Measurements from ENCODE around the gene PAQR6. TPM values are rescaled to one million over a fixed set of nuclear protein-coding genes. Genes with fewer than 3 reads are reported as not detected.

Gene PAQR6
- total and polyA plus RNA-seq, 10 of the 15 experiments (the other 5 are each of a cell fraction or from before 2014, with no cell fraction given) = 0.42 to 4.5 (median 1.3) TPM

- TF ChIP-seq BCLAF1 (IDR thresholded peaks at IDR 0.05) (no peak), SMC3 (IDR thresholded peaks at IDR 0.05; ENCODE audit: borderline replicate concordance, low read length) (no peak), TARDBP (IDR thresholded peaks at IDR 0.05; ENCODE audit: borderline replicate concordance) (no peak)
Observed at GRCh38 chr1:156238248-156238647, 9.6 kb downstream of the PAQR6 start (continued).

DNA sequence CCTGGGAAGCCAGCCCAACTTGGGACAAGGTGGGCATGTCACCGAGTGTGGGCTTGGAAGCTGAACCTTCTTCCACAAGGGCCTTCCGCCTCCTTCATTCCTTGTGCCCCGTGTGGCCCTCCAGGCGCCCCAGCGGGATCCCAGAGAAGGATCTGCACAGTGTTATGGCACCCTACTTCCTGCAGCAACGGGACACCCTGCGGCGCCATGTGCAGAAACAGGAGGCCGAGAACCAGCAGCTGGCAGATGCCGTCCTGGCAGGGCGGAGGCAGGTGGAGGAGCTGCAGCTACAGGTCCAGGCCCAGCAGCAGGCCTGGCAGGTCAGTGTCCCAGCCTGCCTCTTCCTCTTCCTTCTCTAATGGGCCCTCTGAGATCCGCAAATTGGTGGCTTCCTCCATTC lies 11.7 kb downstream of the PAQR6 start:
- Histone ChIP-seq H3K9ac (ENCODE audit: control insufficient read depth, insufficient read depth, low read length) (no peak overlapping the region), H3K4me3 (no peak overlapping the region), H3K79me2 (ENCODE audit: control insufficient read depth, insufficient read depth, low read length) (no peaks in the 10 kb centered on the region), H3K36me3 (ENCODE audit: control insufficient read depth in 2 of 2, insufficient read depth in 2 of 2, low read length in 1 of 2) (peaks cover 0 to 24% of the 10 kb centered on the region in 2 experiments), H2AFZ (ENCODE audit: control insufficient read depth, low read depth, low read length) (no peak overlapping the region), H4K20me1 (ENCODE audit: control insufficient read depth, insufficient read depth) (no peaks in the 10 kb centered on the region), H3K4me2 (ENCODE audit: control insufficient read depth, insufficient read depth) (no peak overlapping the region), H3K9me3 (replicated peaks; ENCODE audit: control insufficient read depth, insufficient read depth, low read length) (no peaks in the 10 kb centered on the region), H3K27me3 (replicated peaks in 1 of 2; ENCODE audit: control insufficient read depth in 2 of 2, insufficient read depth in 2 of 2, low read length in 1 of 2) (no peaks in the 10 kb centered on the region), H3K4me1 (ENCODE audit: control insufficient read depth, insufficient read depth, low read length) (peaks cover 5% of the 10 kb centered on the region), H3K27ac (ENCODE audit: control insufficient read depth, insufficient read depth) (no peak overlapping the region)
- ChIA-PET CTCF (interaction anchor here (0.7 kb wide), 1 partner anchor 90 kb away, joined by 3 read pairs; no protein-coding TSS in a partner anchor), RAD21 (ENCODE audit: unreplicated experiment) (no interaction called here), SMC1A (ENCODE audit: uncharacterized antibody, unreplicated experiment) (no interaction called here), POLR2A (no interaction called here)
- ATAC-seq (no peak), DNase-seq (ENCODE audit: low read depth, low spot score) (no peak), FAIRE-seq (no peak)
- WGBS (ENCODE audit: insufficient coverage, insufficient replicate concordance, low lambda C conversion rate, missing lambda C conversion rate) = 95% methylated on average over 12 of the region's 12 CpGs
- in situ Hi-C loops (cut with MboI) (no loop called here), intact Hi-C loops (cut with micrococcal nuclease; ENCODE audit: unreplicated experiment) (no loop called here)
- no TSS peak for BruUV-seq (replicated peaks)
- no peak for TF ChIP-seq IKZF1 (conservative IDR thresholded peaks at IDR 0.05)
- no peak for TF ChIP-seq SUZ12 (IDR thresholded peaks at IDR 0.05; ENCODE audit: unreplicated experiment)
- TF ChIP-seq SP1 (IDR thresholded peaks at IDR 0.05; ENCODE audit: low read depth, low read length) = no peak
- TF ChIP-seq ZNF274 (IDR thresholded peaks at IDR 0.05; ENCODE audit: insufficient read depth, insufficient read length) = no peak
- no peak for TF ChIP-seq KLF5 (IDR thresholded peaks at IDR 0.05; ENCODE audit: partially characterized antibody)
- no peak for TF ChIP-seq NFYB (IDR thresholded peaks at IDR 0.05; ENCODE audit: insufficient read depth, low read depth, low read length)
- TF ChIP-seq ZNF592 (IDR thresholded peaks at IDR 0.05) = no peak
- TF ChIP-seq IRF4 (IDR thresholded peaks at IDR 0.05; ENCODE audit: low read depth, low read length) = no peak
- TF ChIP-seq YY1 (IDR thresholded peaks at IDR 0.05; ENCODE audit: low read depth, low read length) = no peak
- no peak for TF ChIP-seq MEF2B (IDR thresholded peaks at IDR 0.05; ENCODE audit: partially characterized antibody, poor library complexity, severe bottlenecking)
- TF ChIP-seq STAT1 (conservative IDR thresholded peaks at IDR 0.05) = no peak
- TF ChIP-seq FOXK2 (IDR thresholded peaks at IDR 0.05) = no peak
- no peak for TF ChIP-seq NRF1 (conservative IDR thresholded peaks at IDR 0.05; ENCODE audit: low read depth, low read length)
- TF ChIP-seq CBX3 (IDR thresholded peaks at IDR 0.05; ENCODE audit: borderline replicate concordance, low read depth) = no peak
- TF ChIP-seq IRF3 (IDR thresholded peaks at IDR 0.05) = no peak

Measured in GM12878 (cell line).